Endodermal cell (in vitro differentiated cells): ENCODE data around the gene SDCCAG8. TPM values are rescaled to one million over a fixed set of nuclear protein-coding genes. Genes with fewer than 3 reads are reported as not detected.

ENCODE experiments used
- DNase-seq: peaks from one replicate; pipeline ENCODE4 v3.0.0-alpha.2; 2017
- H3K27ac ChIP-seq: 2 replicates; pipeline ENCODE4 v1.5.1; 2013; ENCODE audit warnings: mild to moderate bottlenecking, low read depth, low read length, moderate library complexity
- H3K27me3 ChIP-seq: 2 replicates; pipeline ENCODE4 v1.6.1; 2013; ENCODE audit warnings: mild to moderate bottlenecking, low read length, moderate library complexity; ENCODE audit not compliant: insufficient read depth, control insufficient read depth, poor library complexity, severe bottlenecking
- H3K36me3 ChIP-seq: 2 replicates; pipeline ENCODE4 v1.7.0; 2013; ENCODE audit warnings: mild to moderate bottlenecking, low read length, moderate library complexity; ENCODE audit not compliant: control insufficient read depth, insufficient read depth
- H3K4me1 ChIP-seq: one replicate; pipeline ENCODE4 v1.7.0; 2013; ENCODE audit warnings: low read length; ENCODE audit not compliant: control insufficient read depth, insufficient read depth
- H3K4me3 ChIP-seq: 2 replicates; pipeline ENCODE4 v1.5.1; 2013; ENCODE audit warnings: mild to moderate bottlenecking, low read length, moderate library complexity
- H3K9ac ChIP-seq: 2 replicates; pipeline ENCODE4 v1.6.1; 2013; ENCODE audit warnings: mild to moderate bottlenecking, low read length, moderate library complexity; ENCODE audit not compliant: poor library complexity, severe bottlenecking; ENCODE audit errors: extremely low read depth
- H3K9me3 ChIP-seq: 2 replicates; pipeline ENCODE4 v1.6.1; 2013; ENCODE audit warnings: mild to moderate bottlenecking, low read length, moderate library complexity; ENCODE audit not compliant: control insufficient read depth
- H3K27ac Mint-ChIP-seq: 2 replicates; pipeline ENCODE4 v1.8.0; 2020; ENCODE audit warnings: mixed read lengths
- H3K27me3 Mint-ChIP-seq: 2 replicates; pipeline ENCODE4 v1.8.0; 2021; ENCODE audit warnings: mild to moderate bottlenecking, mixed read lengths; ENCODE audit not compliant: insufficient read depth
- H3K36me3 Mint-ChIP-seq: 2 replicates; pipeline ENCODE4 v1.8.0; 2020; ENCODE audit warnings: low read depth, mixed read lengths
- H3K4me1 Mint-ChIP-seq: 2 replicates; pipeline ENCODE4 v1.8.0; 2020; ENCODE audit warnings: mixed read lengths
- H3K4me3 Mint-ChIP-seq: 2 replicates; pipeline ENCODE4 v1.8.0; 2020; ENCODE audit warnings: mild to moderate bottlenecking, moderate library complexity, mixed read lengths
- H3K9me3 Mint-ChIP-seq: 2 replicates; pipeline ENCODE4 v1.8.0; 2020; ENCODE audit warnings: mild to moderate bottlenecking, mixed read lengths
- CTCF ChIP-seq: fragments of 200-600 bp; sonication (generic); conservative IDR thresholded peaks from 2 replicates; pipeline ENCODE4 v1.5.0; 2021; ENCODE audit warnings: antibody characterized with exemption, mild to moderate bottlenecking
- WGBS, 2 experiments: methylation state at CpG; one replicate each; pipeline versions ENCODE4 v1.1.5 to v1.1.7; 2013; ENCODE audit warnings: missing lambda C conversion rate in 2 of 2, mixed read lengths in 1 of 2; ENCODE audit not compliant: insufficient coverage in 1 of 2, insufficient read length in 1 of 2; 5-methylcytosine and 5-hydroxymethylcytosine counted together
- total RNA-seq, 2 donors: library from RNA; stranded (reverse); fragmentation: NEBNext Ultra II Directional in 1 of 2; extraction: Animal tissue kit (Norgen Biotek cat#: 25700) in 1 of 2; gene quantifications; 2 replicates in 1 of 2; 3 replicates in 1 of 2; pipeline ENCODE4 v1.2.1, GENCODE V29; 2021

SDCCAG8 gene
- total RNA-seq, 2 donors from 2014 or later: 19.8 to 27.5 TPM

- no peaks in the 10 kb centered on the region for H3K4me1 ChIP-seq
- peaks cover 5% of the 10 kb centered on the region for H3K36me3 Mint-ChIP-seq
- no peaks in the 10 kb centered on the region for H3K9me3 ChIP-seq
- H3K4me1 Mint-ChIP-seq: peaks cover 13% of the 10 kb centered on the region
- WGBS, 2 experiments: 97 to 100% methylated on average over 3 to 15 of the region's 15 CpGs
- DNase-seq: no peak
- no peak overlapping the region for H3K4me3 ChIP-seq
- peaks cover 7% of the 10 kb centered on the region for H3K27me3 ChIP-seq
- peaks cover 14% of the 10 kb centered on the region for H3K27me3 Mint-ChIP-seq
- H3K4me3 Mint-ChIP-seq: peak overlapping the region; percentile 63
- no peak overlapping the region for H3K27ac Mint-ChIP-seq
- TF ChIP-seq CTCF: no peak
- H3K36me3 ChIP-seq: no peaks in the 10 kb centered on the region
- no peak overlapping the region for H3K27ac ChIP-seq
- no peak overlapping the region for H3K9ac ChIP-seq
- no peaks in the 10 kb centered on the region for H3K9me3 Mint-ChIP-seq
These were observed 231.3 kb downstream of the SDCCAG8 start for GRCh38 chr1:243487036-243487648.

GRCh38 chr1:243487649-243488227 lies 231.9 kb downstream of the SDCCAG8 start:
- peak; percentile 92 for DNase-seq
- Histone ChIP-seq H3K4me3 (no peak overlapping the region), H3K27ac (peak overlapping the region; percentile 90), H3K27me3 (peaks cover 1% of the 10 kb centered on the region), H3K36me3 (no peaks in the 10 kb centered on the region), H3K9me3 (no peaks in the 10 kb centered on the region), H3K9ac (no peak overlapping the region), H3K4me1 (no peaks in the 10 kb centered on the region)
- no peaks in the 10 kb centered on the region for H3K9me3 Mint-ChIP-seq
- no peak for TF ChIP-seq CTCF
- H3K27me3 Mint-ChIP-seq: peaks cover 8% of the 10 kb centered on the region
- no peak overlapping the region for H3K27ac Mint-ChIP-seq
- 95 to 98% methylated on average over 14 to 40 of the region's 40 CpGs for WGBS, 2 experiments
- peak overlapping the region; percentile 63 for H3K4me3 Mint-ChIP-seq
- H3K36me3 Mint-ChIP-seq: peaks cover 5% of the 10 kb centered on the region
- peaks cover 13% of the 10 kb centered on the region for H3K4me1 Mint-ChIP-seq

- TF ChIP-seq CTCF: no peak
- Mint-ChIP-seq H3K27me3 (peaks cover 4% of the 10 kb centered on the region), H3K9me3 (no peaks in the 10 kb centered on the region), H3K4me1 (peaks cover 14% of the 10 kb centered on the region), H3K4me3 (peak overlapping the region; percentile 63), H3K27ac (no peak overlapping the region), H3K36me3 (peaks cover 8% of the 10 kb centered on the region)
- Histone ChIP-seq H3K9me3 (no peaks in the 10 kb centered on the region), H3K4me3 (no peak overlapping the region), H3K4me1 (no peaks in the 10 kb centered on the region), H3K36me3 (no peaks in the 10 kb centered on the region), H3K27me3 (no peaks in the 10 kb centered on the region), H3K9ac (no peak overlapping the region), H3K27ac (peak overlapping the region; percentile 90)
- WGBS, 2 experiments: 91 to 92% methylated on average over 19 to 20 of the region's 20 CpGs
- peak; percentile 49 for DNase-seq
These were observed 232.8 kb downstream of the SDCCAG8 start for GRCh38 chr1:243488459-243489157.
